Liver (tissue), 9 donors: ENCODE results near the gene PDE4D. TPM values are rescaled to one million over a fixed set of nuclear protein-coding genes. Genes with fewer than 3 reads are reported as not detected.

Experiments used
- DNase-seq: peaks from one replicate; pipeline ENCODE4 v3.0.0-alpha.2; 2017; ENCODE audit warnings: low spot score
- H3K27ac ChIP-seq, 2 donors: one replicate each; pipeline ENCODE4 v1.7.0; 2013; ENCODE audit warnings: inconsistent platforms in 2 of 2, low read length in 2 of 2, control low read depth in 1 of 2, low read depth in 1 of 2, mild to moderate bottlenecking in 1 of 2
- H3K27me3 ChIP-seq, 4 donors: one replicate each; pipeline versions ENCODE4 v1.6.1 to v1.7.0; 2013; ENCODE audit warnings: low read length in 3 of 4, inconsistent platforms in 1 of 4, mild to moderate bottlenecking in 1 of 4, moderate library complexity in 1 of 4; ENCODE audit not compliant: control insufficient read depth in 4 of 4, insufficient read depth in 4 of 4
- H3K36me3 ChIP-seq, 4 donors: one replicate each; pipeline versions ENCODE4 v1.6.1 to v1.7.0; 2013; ENCODE audit warnings: low read length in 3 of 4, mild to moderate bottlenecking in 3 of 4, low read depth in 1 of 4, moderate library complexity in 1 of 4; ENCODE audit not compliant: control insufficient read depth in 4 of 4, insufficient read depth in 3 of 4
- H3K4me1 ChIP-seq, 4 donors: one replicate each; pipeline versions ENCODE4 v1.6.1 to v1.7.0; 2013; ENCODE audit warnings: low read length in 3 of 4, mild to moderate bottlenecking in 3 of 4, moderate library complexity in 1 of 4; ENCODE audit not compliant: control insufficient read depth in 4 of 4, insufficient read depth in 4 of 4
- H3K4me3 ChIP-seq, 3 donors: one replicate each; pipeline versions ENCODE4 v1.6.1 to v1.7.0; 2013; ENCODE audit warnings: low read length in 3 of 3, control low read depth in 1 of 3, low read depth in 1 of 3, mild to moderate bottlenecking in 1 of 3
- H3K9ac ChIP-seq, 2 donors: one replicate each; pipeline ENCODE4 v1.7.0; 2013; ENCODE audit warnings: low read length in 2 of 2, mild to moderate bottlenecking in 2 of 2, moderate library complexity in 2 of 2, control low read depth in 1 of 2, low read depth in 1 of 2
- H3K9me3 ChIP-seq, 4 donors: one replicate each; pipeline versions ENCODE4 v1.6.1 to v1.7.0; 2013; ENCODE audit warnings: low read length in 3 of 4; ENCODE audit not compliant: control insufficient read depth in 4 of 4
- ATF3 ChIP-seq: IDR thresholded peaks from 2 replicates; pipeline ENCODE4 v1.6.1; 2016; ENCODE audit warnings: antibody characterized with exemption
- CTCF ChIP-seq: fragments of 150-350 bp; IDR thresholded peaks from 2 replicates; pipeline ENCODE4 v1.5.1; 2017; ENCODE audit warnings: improper control_type of control experiment, low read depth, low read length; ENCODE audit not compliant: missing input control
- EGR1 ChIP-seq, 2 donors: IDR thresholded peaks; 2 replicates each; pipeline ENCODE4 v1.6.1; 2016 to 2018; ENCODE audit warnings: antibody characterized with exemption in 2 of 2, low read depth in 2 of 2
- FOXA1 ChIP-seq: IDR thresholded peaks from 2 replicates; pipeline ENCODE4 v1.6.1; 2016; ENCODE audit warnings: antibody characterized with exemption
- FOXA2 ChIP-seq: IDR thresholded peaks from 2 replicates; pipeline ENCODE4 v1.6.1; 2016; ENCODE audit warnings: antibody characterized with exemption
- GABPA ChIP-seq, 2 donors: IDR thresholded peaks in 1 of 2; conservative IDR thresholded peaks in 1 of 2; 2 replicates each; pipeline ENCODE4 v1.6.1; 2016; ENCODE audit warnings: antibody characterized with exemption in 2 of 2, mild to moderate bottlenecking in 1 of 2, moderate library complexity in 1 of 2
- HNF4A ChIP-seq, 2 donors: conservative IDR thresholded peaks; 2 replicates each; pipeline ENCODE4 v1.6.1; 2016; ENCODE audit warnings: antibody characterized with exemption in 2 of 2, mild to moderate bottlenecking in 2 of 2
- HNF4G ChIP-seq: IDR thresholded peaks from 2 replicates; pipeline ENCODE4 v1.6.1; 2016; ENCODE audit warnings: antibody characterized with exemption
- JUND ChIP-seq, 2 donors: IDR thresholded peaks; 2 replicates each; pipeline ENCODE4 v1.6.1; 2016; ENCODE audit warnings: antibody characterized with exemption in 2 of 2
- MAX ChIP-seq: IDR thresholded peaks from 2 replicates; pipeline ENCODE4 v1.6.1; 2016; ENCODE audit warnings: antibody characterized with exemption
- NR2F2 ChIP-seq: IDR thresholded peaks from 2 replicates; pipeline ENCODE4 v1.6.1; 2016; ENCODE audit warnings: antibody characterized with exemption
- RAD21 ChIP-seq, 2 donors: IDR thresholded peaks; 2 replicates each; pipeline ENCODE4 v1.6.1; 2016; ENCODE audit warnings: antibody characterized with exemption in 2 of 2, mild to moderate bottlenecking in 2 of 2
- REST ChIP-seq: IDR thresholded peaks from 2 replicates; pipeline ENCODE4 v1.6.1; 2016; ENCODE audit warnings: antibody characterized with exemption, mild to moderate bottlenecking
- RXRA ChIP-seq, 2 donors: IDR thresholded peaks; 2 replicates each; pipeline ENCODE4 v1.6.1; 2017 to 2018; ENCODE audit warnings: antibody characterized with exemption in 2 of 2, mild to moderate bottlenecking in 1 of 2
- SP1 ChIP-seq: IDR thresholded peaks from 2 replicates; pipeline ENCODE4 v1.6.1; 2018; ENCODE audit warnings: antibody characterized with exemption, mild to moderate bottlenecking
- TAF1 ChIP-seq: conservative IDR thresholded peaks from 2 replicates; pipeline ENCODE4 v1.6.1; 2016; ENCODE audit warnings: antibody characterized with exemption, mild to moderate bottlenecking
- YY1 ChIP-seq: IDR thresholded peaks from 2 replicates; pipeline ENCODE4 v1.6.1; 2016; ENCODE audit warnings: antibody characterized with exemption, mild to moderate bottlenecking
- ZBTB33 ChIP-seq: IDR thresholded peaks from 2 replicates; pipeline ENCODE4 v1.6.1; 2016; ENCODE audit warnings: antibody characterized with exemption
- WGBS: extraction: QIAGEN DNeasy Blood & Tissue Kit; methylation state at CpG from one replicate; pipeline ENCODE4 v1.1.7; 2013; 5-methylcytosine and 5-hydroxymethylcytosine counted together
- polyA plus RNA-seq, 2 donors: library from polyadenylated mRNA; stranded (reverse) in 1 of 2; unstranded in 1 of 2; fragments of 200-250 nt in 1 of 2; fragments of >200 nt in 1 of 2; fragmentation: Nextera tagmentation in 1 of 2; extraction: Ambion mirVana in 1 of 2; gene quantifications; one replicate each; pipeline versions ENCODE4 v1.2.1 to v1.2.3, GENCODE V29; 2013 to 2015
- total RNA-seq, 2 donors: library from RNA; depleted of rRNA; stranded (reverse); fragments of >200 nt; gene quantifications; one replicate each; pipeline ENCODE4 v1.2.3, GENCODE V29; 2014
- donor health status: healthy.
- donor health status: healthy.
- donor health status: healthy.
- donor health status: healthy.
- donor health status: healthy.

Gene PDE4D
- total and polyA plus RNA-seq, 4 donors: 0.67 to 11.9 (median 6.5) TPM

- no peak for DNase-seq
- Histone ChIP-seq H3K4me1 (no peaks in the 10 kb centered on the region), H3K4me3 (no peak overlapping the region), H3K9me3 (no peaks in the 10 kb centered on the region), H3K36me3 (no peaks in the 10 kb centered on the region), H3K27me3 (no peaks in the 10 kb centered on the region), H3K27ac (no peak overlapping the region), H3K9ac (no peak overlapping the region)
- no peak for TF ChIP-seq EGR1 (IDR thresholded peaks at IDR 0.05; ENCODE audit: low read depth in 2 of 2)
- TF ChIP-seq HNF4A (conservative IDR thresholded peaks at IDR 0.05): no peak
- no peak for TF ChIP-seq HNF4G
- no peak for TF ChIP-seq GABPA (IDR thresholded peaks at IDR 0.05 in 1 of 2, conservative IDR thresholded peaks at IDR 0.05 in 1 of 2)
- TF ChIP-seq NR2F2: no peak
- TF ChIP-seq YY1: no peak
- 96% methylated on average over 1 of the region's 1 CpG for WGBS
These were observed 891.2 kb downstream of the PDE4D start for GRCh38 chr5:59002162-59002825.

- Histone ChIP-seq H3K4me1 (no peaks in the 10 kb centered on the region), H3K36me3 (no peaks in the 10 kb centered on the region), H3K27ac (no peak overlapping the region), H3K9ac (no peak overlapping the region), H3K9me3 (no peaks in the 10 kb centered on the region), H3K4me3 (no peak overlapping the region), H3K27me3 (no peaks in the 10 kb centered on the region)
- no peak for DNase-seq
- TF ChIP-seq YY1: no peak
- no peak for TF ChIP-seq HNF4A (conservative IDR thresholded peaks at IDR 0.05)
- no peak for TF ChIP-seq RAD21 (IDR thresholded peaks at IDR 0.05)
- TF ChIP-seq GABPA (IDR thresholded peaks at IDR 0.05 in 1 of 2, conservative IDR thresholded peaks at IDR 0.05 in 1 of 2): no peak
- TF ChIP-seq RXRA (IDR thresholded peaks at IDR 0.05): no peak
- TF ChIP-seq MAX: no peak
- TF ChIP-seq JUND (IDR thresholded peaks at IDR 0.05): no peak
- no peak for TF ChIP-seq HNF4G
- no peak for TF ChIP-seq REST
- no peak for TF ChIP-seq ZBTB33
- TF ChIP-seq FOXA1: no peak
- TF ChIP-seq FOXA2: no peak
- no peak for TF ChIP-seq SP1
- no peak for TF ChIP-seq NR2F2
- no peak for TF ChIP-seq EGR1 (IDR thresholded peaks at IDR 0.05; ENCODE audit: low read depth in 2 of 2)
- no peak for TF ChIP-seq CTCF
- TF ChIP-seq ATF3: no peak
- no peak for TF ChIP-seq TAF1
- 94% methylated on average over 6 of the region's 6 CpGs for WGBS
These were observed 891.8 kb downstream of the PDE4D start for GRCh38 chr5:59001716-59002115.
